Psoas muscle (tissue), 8 donors: ENCODE measurements around the gene TMEM200C. TPM values are rescaled to one million over a fixed set of nuclear protein-coding genes. Genes with fewer than 3 reads are reported as not detected.
"Not testable (repeated sequence)": the region's sequence is repeated elsewhere in the genome, so short reads cannot be mapped to it uniquely, and the experiment has no call there.

Experiments
- ATAC-seq, 4 donors: fragments of 200-7000 bp; cut with Tn5 transposase; one replicate each; pipeline ENCODE4 v1.9.1; 2020; ENCODE audit warnings: moderate library complexity in 3 of 4, mild to moderate bottlenecking in 2 of 4
- DNase-seq, 2 donors: peaks; one replicate each; pipeline ENCODE4 v3.0.0-alpha.2; 2020
- H3K27ac ChIP-seq: fragments of 200-600 bp; one replicate; pipeline ENCODE4 v1.8.0; 2022
- H3K27me3 ChIP-seq, 3 donors: fragments of 200-600 bp in 1 of 3; one replicate each; pipeline versions ENCODE4 v1.6.1 to v1.8.0; 2013 to 2022; ENCODE audit warnings: low read length in 2 of 3, mild to moderate bottlenecking in 2 of 3, moderate library complexity in 1 of 3; ENCODE audit not compliant: insufficient read depth in 3 of 3
- H3K36me3 ChIP-seq, 2 donors: fragments of 200-600 bp in 1 of 2; one replicate each; pipeline versions ENCODE4 v1.6.1 to v1.8.0; 2013 to 2022; ENCODE audit warnings: low read depth in 1 of 2, mild to moderate bottlenecking in 1 of 2, moderate library complexity in 1 of 2; ENCODE audit not compliant: insufficient read depth in 1 of 2
- H3K4me1 ChIP-seq: fragments of 200-600 bp; one replicate; pipeline ENCODE4 v1.8.0; 2022
- H3K4me3 ChIP-seq: fragments of 200-600 bp; one replicate; pipeline ENCODE4 v1.8.0; 2022; ENCODE audit warnings: mild to moderate bottlenecking
- H3K9me3 ChIP-seq: fragments of 200-600 bp; one replicate; pipeline ENCODE4 v1.8.0; 2022
- WGBS, 3 donors: extraction: QIAGEN DNeasy Blood & Tissue Kit; methylation state at CpG; one replicate each; pipeline versions ENCODE4 v1.1.6 to v1.1.7; 2013; 5-methylcytosine and 5-hydroxymethylcytosine counted together
- intact Hi-C, 2 donors: fragments of 100-400 bp; cut with DNase I; formaldehyde crosslinking; loops; one replicate each; pipeline versions ENCODE4 v1.11.0 to v1.14.2; 2022
- polyA plus RNA-seq, 3 donors: library from polyadenylated mRNA; stranded (reverse); fragments of 200-250 nt; gene quantifications; one replicate each; pipeline ENCODE4 v1.2.3, GENCODE V29; 2013
- total RNA-seq, 4 donors: library from RNA; stranded (reverse); fragmentation: NEBNext Ultra II Directional in 2 of 4; extraction: Animal tissue kit (Norgen Biotek cat#: 25700) in 2 of 4; gene quantifications; one replicate each; pipeline versions ENCODE4 v1.2.1 to v1.2.4, GENCODE V29; 2021 to 2023
- TF ChIP-seq, protein P1 (sequence below): fragments of 200-600 bp; IDR thresholded peaks from one replicate; pipeline ENCODE4 v1.8.0; 2022; ENCODE audit warnings: antibody characterized with exemption
- donor health status: healthy with polysubstance abuse.
- donor health status: DM: no; HTN: no; CAD: no; lungs with moderate emphysema.
- donor health status: Bipolar disorder and iron deficiency.
- donor health status: healthy.
- donor health status: DM: yes; HTN: yes; CAD: no.
- donor health status: DM: no; HTN: no; CAD: no.
- donor health status: DM: no; HTN: no; CAD: no.
- donor health status: DM: yes; HTN: yes; CAD: no.

TMEM200C gene
- total and polyA plus RNA-seq, 7 donors: under 0.01 to 0.15 (median 0.04) TPM; not detected in 2

DNA sequence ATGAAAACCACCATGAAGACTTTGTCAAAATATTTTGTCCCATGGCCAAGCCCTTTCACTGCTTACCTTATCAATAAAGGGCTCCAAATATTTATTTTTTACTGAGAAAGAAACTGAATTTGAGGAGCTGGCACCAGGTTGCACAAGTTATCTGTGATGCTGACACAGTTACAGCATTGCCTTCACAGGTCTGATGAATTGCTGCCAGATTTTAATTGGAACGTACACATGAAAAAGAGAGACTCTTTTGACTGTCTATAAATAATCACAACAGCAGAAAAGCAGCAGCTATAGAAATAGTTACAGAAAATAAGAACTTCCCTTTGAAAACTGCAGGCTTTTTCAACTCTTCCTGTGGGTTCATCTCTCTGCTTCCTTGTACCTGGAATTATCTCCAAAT, 23.9 kb downstream of the TMEM200C start:
- WGBS, 3 donors: 37 to 64% (median 51%) methylated on average over 1 of the region's 1 CpG
- ATAC-seq: no peak
- DNase-seq: no peak

DNA sequence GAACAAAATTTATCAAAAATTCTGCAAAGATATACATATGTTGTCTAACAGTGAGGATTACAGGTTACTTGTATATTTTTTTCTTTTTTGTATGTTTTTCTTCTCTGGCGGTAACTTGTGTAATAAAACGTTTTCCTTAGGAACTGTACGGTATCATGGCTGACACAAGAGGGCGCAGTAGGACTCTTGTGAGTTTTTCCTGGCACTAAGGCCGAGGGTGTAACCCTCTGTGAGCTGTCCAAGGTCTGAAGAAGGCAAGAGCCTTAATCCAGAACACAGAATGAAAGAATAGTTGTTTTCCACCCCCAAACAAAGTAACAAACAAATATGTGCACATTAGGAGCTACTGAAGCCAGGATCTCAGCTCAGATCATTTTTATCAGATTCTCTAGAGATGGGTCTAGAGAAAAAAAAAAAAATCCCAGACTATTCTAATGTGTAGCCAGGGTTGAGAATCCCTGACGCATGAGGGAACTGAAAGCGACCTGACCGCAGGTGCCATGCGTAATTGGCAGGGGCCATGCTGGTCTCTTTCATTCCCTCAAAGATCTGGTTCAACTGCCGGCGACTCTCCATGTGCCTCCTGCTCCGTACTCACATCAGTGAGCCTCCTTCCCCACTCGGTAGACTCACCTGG, 27.0 kb downstream of the TMEM200C start:
- no peaks in the 10 kb centered on the region for H3K9me3 ChIP-seq
- peaks cover 0 to 2% (median 0%) of the 10 kb centered on the region in 3 donors for H3K27me3 ChIP-seq
- H3K4me3 ChIP-seq: no peak overlapping the region
- no peak overlapping the region for H3K27ac ChIP-seq
- peak in 3 of 4 donors; percentile 67 to 77 (median 72) for ATAC-seq
- peak; percentile 34 to 49 for DNase-seq
- TF ChIP-seq, protein P1, sequence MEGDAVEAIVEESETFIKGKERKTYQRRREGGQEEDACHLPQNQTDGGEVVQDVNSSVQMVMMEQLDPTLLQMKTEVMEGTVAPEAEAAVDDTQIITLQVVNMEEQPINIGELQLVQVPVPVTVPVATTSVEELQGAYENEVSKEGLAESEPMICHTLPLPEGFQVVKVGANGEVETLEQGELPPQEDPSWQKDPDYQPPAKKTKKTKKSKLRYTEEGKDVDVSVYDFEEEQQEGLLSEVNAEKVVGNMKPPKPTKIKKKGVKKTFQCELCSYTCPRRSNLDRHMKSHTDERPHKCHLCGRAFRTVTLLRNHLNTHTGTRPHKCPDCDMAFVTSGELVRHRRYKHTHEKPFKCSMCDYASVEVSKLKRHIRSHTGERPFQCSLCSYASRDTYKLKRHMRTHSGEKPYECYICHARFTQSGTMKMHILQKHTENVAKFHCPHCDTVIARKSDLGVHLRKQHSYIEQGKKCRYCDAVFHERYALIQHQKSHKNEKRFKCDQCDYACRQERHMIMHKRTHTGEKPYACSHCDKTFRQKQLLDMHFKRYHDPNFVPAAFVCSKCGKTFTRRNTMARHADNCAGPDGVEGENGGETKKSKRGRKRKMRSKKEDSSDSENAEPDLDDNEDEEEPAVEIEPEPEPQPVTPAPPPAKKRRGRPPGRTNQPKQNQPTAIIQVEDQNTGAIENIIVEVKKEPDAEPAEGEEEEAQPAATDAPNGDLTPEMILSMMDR: peak; percentile 54
- no peaks in the 10 kb centered on the region for H3K36me3 ChIP-seq
- H3K4me1 ChIP-seq: no peaks in the 10 kb centered on the region
- intact Hi-C loops: no loop called here
- 39 to 44% (median 41%) methylated on average over 13 of the region's 13 CpGs for WGBS, 3 donors

More for the DNA sequence above, 23.9 kb downstream of the TMEM200C start:
- Histone ChIP-seq H3K36me3 (no peaks in the 10 kb centered on the region), H3K27ac (no peak overlapping the region), H3K27me3 (peaks cover 0 to 2% (median 0%) of the 10 kb centered on the region in 3 donors), H3K4me3 (no peak overlapping the region), H3K4me1 (no peaks in the 10 kb centered on the region), H3K9me3 (no peaks in the 10 kb centered on the region)
- TF ChIP-seq, protein P1: no peak
- intact Hi-C loops: loop anchor here in 1 of 2 donors (10.0 kb wide), 3 partner anchors 353 to 1013 kb away; no protein-coding TSS in a partner anchor

DNA sequence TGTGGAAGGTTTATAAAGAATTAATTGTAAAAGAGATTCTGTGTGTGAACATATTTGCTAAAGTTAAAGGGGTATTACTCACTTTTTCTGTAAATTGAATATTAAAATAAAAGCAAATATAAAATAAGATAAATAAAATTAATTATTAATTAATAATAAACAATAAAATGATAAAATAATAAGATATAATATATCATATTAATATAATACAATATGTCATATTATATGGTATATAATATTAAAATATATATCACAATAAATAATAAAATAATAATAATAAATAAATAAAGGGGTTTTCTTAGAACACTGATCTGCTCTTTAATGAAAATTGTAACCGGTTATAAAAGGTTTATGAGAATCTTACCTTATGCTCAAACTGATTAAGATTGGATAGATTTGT, 29.8 kb downstream of the TMEM200C start:
- intact Hi-C loops: no loop called here
- Histone ChIP-seq H3K27me3 (no peaks in the 10 kb centered on the region), H3K36me3 (no peaks in the 10 kb centered on the region), H3K9me3 (no peaks in the 10 kb centered on the region), H3K4me1 (no peaks in the 10 kb centered on the region), H3K27ac (no peak overlapping the region), H3K4me3 (no peak overlapping the region)
- WGBS, 3 donors: 94 to 96% (median 96%) methylated on average over 1 of the region's 1 CpG
- ATAC-seq (no peak), DNase-seq (no peak)
- TF ChIP-seq, protein P1: no peak

DNA sequence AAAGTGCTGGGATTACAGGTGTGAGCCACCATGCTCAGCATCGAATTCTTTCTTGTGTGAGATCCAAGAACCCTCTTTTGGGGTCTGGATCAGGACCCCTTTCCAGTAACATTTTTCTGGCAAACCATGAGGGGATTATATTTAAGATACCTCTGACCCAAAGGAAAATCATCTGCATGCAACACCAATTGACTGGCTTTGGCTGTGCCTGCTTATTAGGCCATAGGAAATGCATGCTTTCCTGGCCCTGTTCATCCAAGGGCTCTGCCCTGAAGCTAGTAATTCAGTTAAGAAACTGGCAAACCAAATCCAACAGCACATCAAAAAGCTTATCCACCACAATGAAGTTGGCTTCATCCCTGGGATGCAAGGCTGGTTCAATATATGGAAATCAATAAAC, 33.2 kb downstream of the TMEM200C start:
- DNase-seq, ATAC-seq, H3K36me3 ChIP-seq, H3K9me3 ChIP-seq, H3K4me3 ChIP-seq, H3K27ac ChIP-seq, H3K27me3 ChIP-seq, H3K4me1 ChIP-seq, intact Hi-C loops: not testable (repeated sequence)
- WGBS, 3 donors: 44 to 69% (median 67%) methylated on average over 1 of the region's 1 CpG

DNA sequence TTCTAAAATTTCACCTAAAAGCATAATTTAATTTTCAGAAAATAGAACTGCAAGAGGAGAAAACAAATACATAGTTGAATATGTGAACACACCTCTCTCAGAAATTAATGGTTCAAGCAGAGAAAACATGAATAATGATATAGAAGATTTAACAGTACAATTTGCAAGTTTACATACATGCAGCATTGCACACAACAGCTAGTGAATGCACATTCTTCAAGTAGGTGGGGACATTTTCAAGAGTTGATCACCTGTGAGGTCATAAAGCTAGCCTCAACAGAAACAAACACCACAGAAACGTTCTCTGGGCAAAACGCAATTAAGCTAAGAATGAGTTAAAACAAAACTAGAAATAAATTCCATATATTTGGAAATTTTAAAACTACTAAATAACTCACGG, 38.1 kb downstream of the TMEM200C start:
- intact Hi-C loops: no loop called here
- Histone ChIP-seq H3K4me3 (no peak overlapping the region), H3K4me1 (no peaks in the 10 kb centered on the region), H3K27me3 (no peaks in the 10 kb centered on the region), H3K9me3 (no peaks in the 10 kb centered on the region), H3K36me3 (no peaks in the 10 kb centered on the region), H3K27ac (no peak overlapping the region)
- WGBS, 3 donors: 39 to 47% (median 43%) methylated on average over 3 of the region's 3 CpGs
- TF ChIP-seq, protein P1: no peak
- DNase-seq: no peak
- ATAC-seq: no peak
